ENCODE results near the gene LCN6.
"Not testable (repeated sequence)": the region's sequence is repeated elsewhere in the genome, so short reads cannot be mapped to it uniquely, and the experiment has no call there.

Gene LCN6

DNA sequence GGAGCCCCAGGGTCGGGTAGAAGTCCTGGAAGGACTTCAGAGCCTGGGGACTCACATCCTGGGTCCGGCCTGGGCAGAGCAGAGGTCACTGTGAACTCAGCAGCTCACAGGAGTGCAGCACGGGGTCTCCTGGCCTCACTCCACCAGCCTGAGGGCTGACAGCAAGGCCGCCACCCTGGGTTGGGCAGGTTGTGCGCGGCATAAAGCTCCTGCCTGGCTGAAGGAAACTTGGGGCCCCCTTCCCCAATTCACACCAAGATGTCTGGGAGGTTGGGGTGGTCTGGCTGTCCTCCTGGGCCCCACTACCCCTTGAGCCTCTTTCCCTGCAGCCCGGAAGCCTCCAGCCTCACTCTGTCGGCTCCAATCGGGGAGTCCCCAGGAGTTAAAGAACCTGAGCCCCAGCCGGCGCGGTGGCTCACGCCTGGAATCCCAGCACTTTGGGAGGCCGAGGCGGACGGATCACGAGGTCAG, 13.9 kb upstream of the LCN6 start:
- no peaks in the 10 kb centered on the region for H3K9me3 ChIP-seq (ENCODE audit: insufficient read depth, low read length)

DNA sequence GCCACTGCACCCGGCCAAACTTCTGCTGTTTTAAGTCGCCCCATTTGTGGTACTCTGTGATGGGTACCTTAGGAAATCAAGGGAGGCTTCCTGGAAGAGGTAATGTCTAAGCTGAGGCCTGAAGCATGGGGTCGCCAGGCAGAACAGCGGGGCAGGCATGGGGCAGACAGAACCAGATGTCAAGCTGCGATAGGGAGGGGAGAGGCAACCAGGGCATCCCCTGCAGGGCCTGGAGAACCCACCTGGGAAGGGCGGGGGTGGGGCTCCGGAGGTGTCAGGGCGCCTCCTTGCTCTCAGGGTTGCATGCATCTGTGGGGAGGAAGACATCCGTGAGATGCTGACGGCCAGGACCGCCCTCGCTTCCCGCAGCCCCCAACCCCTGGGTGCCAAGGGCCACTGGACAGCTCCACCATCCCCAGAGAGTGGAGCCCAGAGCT, 13.2 kb upstream of the LCN6 start:
- H2AFZ ChIP-seq (ENCODE audit: low read depth, low read length, severe bottlenecking): no peak overlapping the region
- H3K9me2 ChIP-seq (replicated peaks; ENCODE audit: insufficient read depth, low read length): no peaks in the 10 kb centered on the region
- H3K27ac ChIP-seq (ENCODE audit: low read depth, low read length): no peak overlapping the region
- H3K9me3 ChIP-seq (ENCODE audit: insufficient read depth, low read length): no peaks in the 10 kb centered on the region
- H4K20me1 ChIP-seq (ENCODE audit: low read depth, low read length): no peaks in the 10 kb centered on the region
- H3F3A ChIP-seq (ENCODE audit: insufficient read depth): no peaks in the 10 kb centered on the region
- H3K4me3 ChIP-seq (ENCODE audit: insufficient read depth, low read length, poor library complexity, severe bottlenecking): no peak overlapping the region
- no peaks in the 10 kb centered on the region for H3K36me3 ChIP-seq (ENCODE audit: low read length)
- no peaks in the 10 kb centered on the region for H3K27me3 ChIP-seq (ENCODE audit: low read length)
- no peak overlapping the region for H3K9ac ChIP-seq (ENCODE audit: low read length)
- TF ChIP-seq, protein P1, sequence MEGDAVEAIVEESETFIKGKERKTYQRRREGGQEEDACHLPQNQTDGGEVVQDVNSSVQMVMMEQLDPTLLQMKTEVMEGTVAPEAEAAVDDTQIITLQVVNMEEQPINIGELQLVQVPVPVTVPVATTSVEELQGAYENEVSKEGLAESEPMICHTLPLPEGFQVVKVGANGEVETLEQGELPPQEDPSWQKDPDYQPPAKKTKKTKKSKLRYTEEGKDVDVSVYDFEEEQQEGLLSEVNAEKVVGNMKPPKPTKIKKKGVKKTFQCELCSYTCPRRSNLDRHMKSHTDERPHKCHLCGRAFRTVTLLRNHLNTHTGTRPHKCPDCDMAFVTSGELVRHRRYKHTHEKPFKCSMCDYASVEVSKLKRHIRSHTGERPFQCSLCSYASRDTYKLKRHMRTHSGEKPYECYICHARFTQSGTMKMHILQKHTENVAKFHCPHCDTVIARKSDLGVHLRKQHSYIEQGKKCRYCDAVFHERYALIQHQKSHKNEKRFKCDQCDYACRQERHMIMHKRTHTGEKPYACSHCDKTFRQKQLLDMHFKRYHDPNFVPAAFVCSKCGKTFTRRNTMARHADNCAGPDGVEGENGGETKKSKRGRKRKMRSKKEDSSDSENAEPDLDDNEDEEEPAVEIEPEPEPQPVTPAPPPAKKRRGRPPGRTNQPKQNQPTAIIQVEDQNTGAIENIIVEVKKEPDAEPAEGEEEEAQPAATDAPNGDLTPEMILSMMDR (IDR thresholded peaks at IDR 0.05; ENCODE audit: insufficient read depth, low read length, poor library complexity, severe bottlenecking): no peak
- no peak for TF ChIP-seq EZH2phosphoT487 (conservative IDR thresholded peaks at IDR 0.05; ENCODE audit: low read length)
- no peaks in the 10 kb centered on the region for H3K79me2 ChIP-seq (ENCODE audit: insufficient read depth, low read length)
- no peak overlapping the region for H3K4me2 ChIP-seq (ENCODE audit: low read depth, low read length, poor library complexity, severe bottlenecking)

More for the DNA sequence above, 13.9 kb upstream of the LCN6 start:
- Histone ChIP-seq H3K4me2 (ENCODE audit: low read depth, low read length, poor library complexity, severe bottlenecking) (no peak overlapping the region), H3K4me3 (ENCODE audit: insufficient read depth, low read length, poor library complexity, severe bottlenecking) (no peak overlapping the region), H3K9me2 (replicated peaks; ENCODE audit: insufficient read depth, low read length) (no peaks in the 10 kb centered on the region), H3K27ac (ENCODE audit: low read depth, low read length) (no peak overlapping the region), H4K20me1 (ENCODE audit: low read depth, low read length) (no peaks in the 10 kb centered on the region), H3K27me3 (ENCODE audit: low read length) (no peaks in the 10 kb centered on the region), H2AFZ (ENCODE audit: low read depth, low read length, severe bottlenecking) (no peak overlapping the region), H3K36me3 (ENCODE audit: low read length) (no peaks in the 10 kb centered on the region), H3K9ac (ENCODE audit: low read length) (no peak overlapping the region), H3K79me2 (ENCODE audit: insufficient read depth, low read length) (no peaks in the 10 kb centered on the region), H3F3A (ENCODE audit: insufficient read depth) (no peaks in the 10 kb centered on the region)
- TF ChIP-seq, protein P1 (IDR thresholded peaks at IDR 0.05; ENCODE audit: insufficient read depth, low read length, poor library complexity, severe bottlenecking): no peak
- TF ChIP-seq EZH2phosphoT487 (conservative IDR thresholded peaks at IDR 0.05; ENCODE audit: low read length): no peak

DNA sequence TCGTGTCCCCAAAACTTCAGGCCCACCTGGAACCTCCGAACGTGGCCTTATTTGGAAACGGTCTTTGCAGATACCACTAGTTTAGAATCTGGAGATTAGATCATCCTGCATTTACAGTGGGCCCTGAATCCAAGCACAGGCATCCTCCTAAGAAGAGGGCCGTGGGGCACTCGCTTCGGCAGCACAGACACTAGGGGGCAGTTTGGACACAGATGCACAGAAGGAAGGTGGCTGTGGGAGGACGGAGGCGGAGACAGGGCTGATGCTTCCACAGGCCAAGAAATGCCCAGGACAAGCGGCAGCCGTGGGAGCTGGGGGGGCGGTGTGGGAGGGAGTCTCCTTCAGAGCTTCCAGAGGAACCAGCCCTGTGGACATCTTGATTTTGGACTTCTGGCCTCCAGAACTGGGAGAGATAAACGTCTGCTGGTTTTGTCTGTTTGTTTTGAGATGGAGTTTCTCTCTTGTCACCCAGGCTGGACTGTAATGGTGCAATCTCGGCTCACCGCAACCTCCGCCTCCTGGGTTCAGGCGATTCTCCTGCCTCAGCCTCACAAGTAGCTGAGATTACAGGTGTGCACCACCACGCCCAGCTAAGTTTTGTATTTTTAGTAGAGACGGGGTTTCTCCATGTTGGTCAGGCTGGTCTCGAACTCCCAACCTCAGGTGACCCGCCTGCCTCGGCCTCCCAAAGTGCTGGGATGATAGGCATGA, 12.7 kb upstream of the LCN6 start:
- not testable (repeated sequence) for H3K4me3 ChIP-seq (ENCODE audit: insufficient read depth, low read length, poor library complexity, severe bottlenecking); H3K27me3 ChIP-seq (ENCODE audit: low read length); H3K4me2 ChIP-seq (ENCODE audit: low read depth, low read length, poor library complexity, severe bottlenecking); H3F3A ChIP-seq (ENCODE audit: insufficient read depth); H2AFZ ChIP-seq (ENCODE audit: low read depth, low read length, severe bottlenecking); H3K9ac ChIP-seq (ENCODE audit: low read length); H3K9me2 ChIP-seq (replicated peaks; ENCODE audit: insufficient read depth, low read length); H4K20me1 ChIP-seq (ENCODE audit: low read depth, low read length); H3K9me3 ChIP-seq (ENCODE audit: insufficient read depth, low read length); H3K36me3 ChIP-seq (ENCODE audit: low read length); H3K79me2 ChIP-seq (ENCODE audit: insufficient read depth, low read length); H3K27ac ChIP-seq (ENCODE audit: low read depth, low read length)
- TF ChIP-seq, protein P1 (IDR thresholded peaks at IDR 0.05; ENCODE audit: insufficient read depth, low read length, poor library complexity, severe bottlenecking): peak; percentile 67

Measured in SU-DHL-6 (cell line).